GM21717 (cell line): ENCODE results near the gene SPATA32.

Experiments used
- ATAC-seq: cut with Tn5 transposase; IDR thresholded peaks from one replicate; pipeline ENCODE4 v1.9.1; 2021; ENCODE audit warnings: mild to moderate bottlenecking, moderate library complexity; ENCODE audit not compliant: unreplicated experiment

Gene SPATA32

GRCh38 chr17:45230787-45231480 is 31.0 kb downstream of the SPATA32 start:
- no peak for ATAC-seq

DNA sequence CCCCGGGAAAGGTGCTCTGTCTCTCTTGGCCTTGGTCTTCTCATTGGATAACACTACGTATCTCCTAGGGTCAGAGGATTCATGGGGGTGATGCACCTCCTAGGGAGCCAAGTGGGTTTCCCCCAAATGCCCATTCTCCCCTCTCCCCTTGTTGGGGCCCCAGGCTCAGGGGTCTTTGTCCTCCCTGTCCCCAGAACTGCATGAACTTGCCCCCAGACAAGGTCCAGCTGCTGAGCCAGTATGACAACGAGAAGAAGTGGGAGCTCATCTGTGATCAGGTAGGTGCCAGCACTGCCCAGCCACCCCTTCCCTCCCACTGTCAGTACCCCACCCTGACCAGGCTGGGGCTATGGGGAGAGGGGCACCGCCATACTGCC is 31.5 kb downstream of the SPATA32 start:
- no peak for ATAC-seq

DNA sequence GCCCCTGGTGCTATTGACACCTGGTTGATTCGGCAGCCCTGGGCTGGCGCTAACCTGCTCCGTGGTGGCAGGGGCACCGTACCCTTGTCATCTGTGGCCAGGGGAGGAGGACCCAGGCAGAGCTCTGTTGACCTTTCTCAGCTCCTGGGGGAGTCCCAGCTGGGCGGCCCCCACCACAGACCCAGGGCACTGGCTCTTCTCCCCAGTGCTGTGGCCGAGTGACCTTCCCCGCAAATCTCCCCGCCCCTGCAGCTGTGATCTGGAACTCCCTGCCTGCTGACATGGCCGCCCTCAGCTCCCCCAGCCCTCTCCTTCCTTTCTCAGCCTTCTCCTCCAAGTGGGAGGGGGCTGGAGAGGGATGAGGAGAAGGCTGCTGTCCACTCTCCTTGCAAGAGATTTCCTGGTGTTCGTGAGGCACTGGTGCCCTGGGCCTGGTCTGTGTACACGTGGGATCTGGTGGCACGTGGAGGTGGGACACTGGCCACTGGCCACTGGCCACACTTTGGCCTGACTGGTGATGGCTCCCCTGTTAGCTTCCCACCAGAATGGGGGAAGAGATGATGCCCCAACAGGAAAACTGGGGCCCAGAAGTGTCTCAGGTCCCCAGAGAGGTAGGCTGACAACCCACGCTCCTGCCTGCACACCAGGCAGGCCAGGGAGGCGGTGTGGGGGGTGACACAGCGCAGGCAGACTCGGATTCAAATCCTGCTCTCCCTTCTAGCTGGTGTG is 32.0 kb downstream of the SPATA32 start:
- ATAC-seq = no peak

DNA sequence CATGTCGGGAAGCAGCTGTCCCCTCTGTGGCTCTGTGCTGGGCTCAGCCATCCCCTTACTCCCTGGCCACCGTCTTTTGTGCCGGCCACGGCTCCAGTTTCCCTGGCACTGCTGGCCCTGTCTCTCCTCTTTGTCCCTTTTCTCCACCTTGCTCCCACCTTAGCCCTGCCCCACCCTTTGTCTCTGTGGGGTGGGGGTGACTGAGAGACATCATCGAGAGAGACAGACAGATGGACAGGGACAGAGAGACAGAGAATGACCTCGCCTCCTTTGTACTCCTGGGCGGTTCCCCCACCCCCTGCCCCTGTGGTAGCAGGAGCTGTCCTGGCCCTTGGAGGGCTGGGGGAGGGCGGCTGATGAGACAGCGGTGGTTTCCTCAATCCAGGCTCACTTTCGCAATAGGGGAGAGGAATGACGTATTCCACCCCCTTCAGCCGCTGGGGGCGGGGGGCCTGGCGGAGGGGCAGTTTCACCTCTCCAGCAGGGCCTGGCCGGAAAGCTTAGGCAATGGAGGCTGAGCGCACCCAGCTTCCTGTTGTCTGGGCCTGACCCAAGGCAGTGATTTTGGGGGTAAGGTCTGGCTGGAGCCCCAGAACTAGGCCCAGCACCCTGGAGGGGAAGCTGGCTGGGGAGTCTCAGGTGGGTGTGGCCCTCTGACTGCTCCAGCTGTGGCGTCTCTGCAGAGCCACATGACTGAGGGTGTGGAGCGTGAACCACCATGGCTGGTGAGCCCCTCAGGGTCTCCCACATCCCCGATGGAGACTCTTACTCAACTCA is 32.9 kb downstream of the SPATA32 start:
- peak; percentile 32 for ATAC-seq

DNA sequence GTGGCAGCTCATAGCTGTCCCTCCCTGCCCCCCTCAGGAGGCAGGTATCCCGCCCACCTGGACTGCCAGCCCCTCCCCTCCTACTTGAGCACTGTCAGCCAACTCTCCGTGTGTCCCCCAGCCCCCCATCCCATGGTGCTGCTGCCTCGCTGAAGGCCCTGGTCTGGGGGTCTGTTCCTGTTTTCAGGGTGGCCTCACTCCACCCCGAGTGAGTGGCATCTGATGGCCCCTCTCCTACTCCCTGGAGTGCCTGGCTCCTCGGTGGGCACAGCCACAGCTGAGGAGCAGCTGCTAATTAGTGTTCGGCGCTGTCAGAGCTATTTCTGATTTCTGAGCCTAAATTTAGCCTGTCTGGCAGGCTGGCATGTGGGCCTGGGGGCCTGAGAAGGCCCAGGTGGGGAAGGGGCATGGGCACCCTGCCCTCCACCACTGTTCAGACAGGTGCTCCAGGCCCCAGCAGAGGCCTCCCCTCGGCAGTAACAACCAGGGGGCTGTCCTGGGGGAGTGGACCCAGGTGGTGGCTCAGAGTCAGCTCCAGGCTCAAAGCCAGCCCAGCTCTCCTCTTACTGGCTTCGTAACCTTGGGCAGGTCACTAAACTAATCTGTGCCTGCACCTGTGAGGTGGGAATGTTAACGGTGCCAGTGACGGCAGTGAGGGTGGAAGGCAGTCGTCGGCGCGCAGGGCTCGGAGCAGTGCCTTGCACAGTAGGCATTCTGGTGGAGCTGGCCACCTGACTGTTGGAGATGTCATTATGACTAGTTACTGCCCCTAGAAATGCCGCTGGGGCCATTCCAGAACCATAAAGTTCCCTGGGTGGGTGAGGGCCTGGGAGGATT is 33.8 kb downstream of the SPATA32 start:
- no peak for ATAC-seq

DNA sequence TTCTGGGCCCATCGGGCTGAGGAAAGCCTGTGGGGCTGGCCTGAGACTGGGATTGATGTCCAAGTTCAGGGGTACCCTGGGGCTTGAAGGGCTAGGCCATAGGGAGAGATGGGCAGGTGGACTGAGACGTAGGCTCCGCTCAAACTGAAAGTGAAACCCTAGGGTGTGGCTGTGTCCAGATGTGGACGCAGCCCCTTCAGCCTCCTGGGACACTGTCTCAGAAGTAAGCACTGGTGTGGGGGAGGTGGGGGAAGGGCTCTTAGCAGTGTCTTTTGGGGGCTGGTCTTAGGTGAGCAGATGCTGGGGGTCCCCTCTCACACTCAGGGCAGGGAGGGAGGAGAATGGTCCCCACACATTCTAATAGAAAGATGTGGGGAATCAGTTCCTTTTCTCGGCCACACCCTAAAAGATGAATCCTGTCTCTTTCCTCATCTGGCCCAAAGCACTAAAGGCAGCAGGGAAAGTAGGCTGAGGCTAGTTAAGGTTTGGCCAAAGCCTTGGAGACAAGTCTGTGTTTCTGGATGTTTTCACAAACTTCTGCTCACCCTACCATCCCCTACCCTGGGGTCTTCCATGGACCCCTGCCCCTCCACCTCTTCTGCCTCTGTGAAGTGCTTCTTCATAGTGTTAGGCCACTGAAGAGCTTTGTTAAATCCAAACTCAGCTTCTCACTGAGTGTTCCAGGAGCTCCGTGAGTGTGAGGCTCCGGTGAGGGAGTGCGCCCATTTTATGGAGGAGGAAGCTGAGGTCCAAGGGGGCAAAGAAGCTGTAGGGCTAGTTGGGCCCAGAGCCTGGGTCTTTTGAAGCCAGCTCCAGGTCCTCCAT is 34.6 kb downstream of the SPATA32 start:
- no peak for ATAC-seq

DNA sequence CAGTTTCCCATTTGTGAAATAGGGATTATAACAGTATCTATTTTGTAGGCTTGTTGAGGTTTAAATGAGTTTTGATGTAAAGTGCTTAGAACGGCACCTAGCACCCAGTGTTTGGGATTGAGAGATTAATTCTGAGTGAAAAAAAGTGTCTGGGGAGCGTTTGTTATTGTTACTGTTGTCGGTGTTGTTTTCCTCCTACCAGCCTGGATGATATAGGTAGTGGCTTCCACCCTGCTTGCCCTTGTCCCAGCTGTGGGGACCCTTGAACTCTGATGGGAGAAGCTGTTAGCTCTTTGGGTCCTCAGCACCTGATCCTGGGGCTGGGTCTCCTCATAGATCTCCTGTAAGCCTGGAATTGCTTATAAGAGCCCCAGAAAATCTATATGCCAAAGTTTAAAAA is 35.3 kb downstream of the SPATA32 start:
- ATAC-seq = no peak

- ATAC-seq = peak; percentile 39
Observed at GRCh38 chr17:45225964-45226530, 35.8 kb downstream of the SPATA32 start.

- no peak for ATAC-seq
Observed at GRCh38 chr17:45225051-45225700, 36.7 kb downstream of the SPATA32 start.

GRCh38 chr17:45224671-45225050 is 37.2 kb downstream of the SPATA32 start:
- no peak for ATAC-seq

- no peak for ATAC-seq
Observed at GRCh38 chr17:45223539-45224528, 38.1 kb downstream of the SPATA32 start.

GRCh38 chr17:45222996-45223538 is 38.8 kb downstream of the SPATA32 start:
- no peak for ATAC-seq

- no peak for ATAC-seq
Observed at GRCh38 chr17:45222289-45222995, 39.5 kb downstream of the SPATA32 start.

- ATAC-seq = no peak
Observed at GRCh38 chr17:45222014-45222288, 39.9 kb downstream of the SPATA32 start.

- ATAC-seq = no peak
Observed at GRCh38 chr17:45221081-45222013, 40.5 kb downstream of the SPATA32 start, which contains the start of gene FMNL1. FMNL1 (plus strand) TSS chr17:45221885; CDS start chr17:45222125, 240 bp downstream.

- ATAC-seq = no peak
Observed at GRCh38 chr17:45220079-45220478, 41.8 kb downstream of the SPATA32 start.
